ENCODE measurements around the gene PFN4. TPM values are rescaled to one million over a fixed set of nuclear protein-coding genes. Genes with fewer than 3 reads are reported as not detected.

PFN4 gene
- total RNA-seq: 0.33 and 0.62 TPM in 2 replicates

GRCh38 chr2:24123195-24123921, at the start of gene PFN4, which contains the start of gene FAM228B:
Gene PFN4 (minus strand): TSS chr2:24123334. CDS start chr2:24122535, 799 bp downstream.
Gene FAM228B (plus strand): TSS chr2:24123469. CDS start chr2:24124362, 893 bp downstream.

GRCh38 chr2:24084386-24085199, 38.5 kb downstream of the PFN4 start, which contains the start of gene TP53I3:
Gene TP53I3 (minus strand): TSS chr2:24084834. CDS start chr2:24084326, 508 bp downstream.

GRCh38 chr2:24075915-24076848, 47.0 kb downstream of the PFN4 start, which contains the start of gene SF3B6:
Gene SF3B6 (minus strand): TSS chr2:24076326. CDS start chr2:24076229, 97 bp downstream.

Other genes starting within 250 kb of the PFN4 start
- 12.0 and 15.4 TPM in 2 replicates for gene ATAD2B, start 196.2 kb downstream of the PFN4 start, total RNA-seq
- gene UBXN2A, start 182.9 kb downstream of the PFN4 start, total RNA-seq: 11.6 and 13.9 TPM in 2 replicates
- under 0.01 and 0.11 TPM in 2 replicates for gene MFSD2B, start 113.2 kb downstream of the PFN4 start, total RNA-seq
- gene WDCP, start 75.9 kb downstream of the PFN4 start, total RNA-seq: 9.0 and 12.1 TPM in 2 replicates
- 6.6 and 10.9 TPM in 2 replicates for gene FKBP1B, start 73.6 kb downstream of the PFN4 start, total RNA-seq
- gene SF3B6, start 47.0 kb downstream of the PFN4 start, total RNA-seq: 139 and 147 TPM in 2 replicates
- gene TP53I3, start 38.5 kb downstream of the PFN4 start, total RNA-seq: 31.3 and 65.1 TPM in 2 replicates
- gene FAM228B, start 135 bp upstream of the PFN4 start, total RNA-seq: 6.6 and 11.0 TPM in 2 replicates
- under 0.01 and 0.11 TPM in 2 replicates for gene FAM228A, start 51.7 kb upstream of the PFN4 start, total RNA-seq
- gene ITSN2, start 237.2 kb upstream of the PFN4 start, total RNA-seq: 38.7 and 42.6 TPM in 2 replicates

Data from uterine smooth muscle cell (primary cell).